HCT116 (cell line): Measurements from ENCODE around the gene FADD.

ENCODE experiments used
- ATF3 ChIP-seq: IDR thresholded peaks from 2 replicates; pipeline ENCODE4 v1.6.1; 2012
- CTCF ChIP-seq, 3 experiments: fragments of 200-600 bp in 1 of 3; sonication (generic) in 1 of 3; IDR thresholded peaks in 2 of 3; conservative IDR thresholded peaks in 1 of 3; 2 replicates each; pipeline ENCODE4 v1.5.1; 2012 to 2017; ENCODE audit warnings: low read depth in 2 of 3, low read length in 2 of 3, antibody characterized with exemption in 1 of 3, borderline replicate concordance in 1 of 3, control low read depth in 1 of 3, mild to moderate bottlenecking in 1 of 3, mixed read lengths in 1 of 3, mixed run types in 1 of 3, moderate library complexity in 1 of 3; ENCODE audit not compliant: insufficient read depth in 1 of 3
- EZH2 ChIP-seq: fragments of 200-600 bp; sonication (generic); IDR thresholded peaks from 2 replicates; pipeline ENCODE4 v1.6.1; 2017; ENCODE audit warnings: antibody characterized with exemption, mixed run types
- FOSL1 ChIP-seq: IDR thresholded peaks from 2 replicates; pipeline ENCODE4 v1.6.1; 2012; ENCODE audit warnings: low read depth
- JUND ChIP-seq: IDR thresholded peaks from 2 replicates; pipeline ENCODE4 v1.6.1; 2012
- POLR2A ChIP-seq: IDR thresholded peaks from 2 replicates; pipeline ENCODE4 v1.7.0; 2011; ENCODE audit warnings: borderline replicate concordance; ENCODE audit not compliant: insufficient read depth, insufficient read length; ENCODE audit errors: extremely low read depth
- POLR2AphosphoS5 ChIP-seq: IDR thresholded peaks from 2 replicates; pipeline ENCODE4 v1.6.1; 2011; ENCODE audit warnings: mild to moderate bottlenecking, low read depth, low read length, moderate library complexity
- RAD21 ChIP-seq: IDR thresholded peaks from 2 replicates; pipeline ENCODE4 v1.6.1; 2012; ENCODE audit warnings: low read depth, mild to moderate bottlenecking
- SP1 ChIP-seq: IDR thresholded peaks from 2 replicates; pipeline ENCODE4 v1.6.1; 2012; ENCODE audit warnings: low read depth
- YY1 ChIP-seq: IDR thresholded peaks from 2 replicates; pipeline ENCODE4 v1.6.1; 2011; ENCODE audit warnings: low read length, low read depth, moderate library complexity, mild to moderate bottlenecking; ENCODE audit not compliant: insufficient replicate concordance; ENCODE audit errors: extremely low read depth
- ZNF274 ChIP-seq: fragments of 200-500 bp; sonication (Bioruptor generic); IDR thresholded peaks from 2 replicates; pipeline ENCODE4 v1.6.1; 2014; ENCODE audit warnings: mild to moderate bottlenecking, low read depth, low read length, inconsistent platforms
- TF ChIP-seq, protein P1 (sequence below): IDR thresholded peaks from 2 replicates; pipeline ENCODE4 v1.6.1; 2012
- TF ChIP-seq, protein P2 (sequence below): IDR thresholded peaks from 2 replicates; pipeline ENCODE4 v1.6.1; 2011; ENCODE audit warnings: mild to moderate bottlenecking, low read length, moderate library complexity; ENCODE audit not compliant: insufficient replicate concordance; ENCODE audit errors: extremely low read depth

DNA sequence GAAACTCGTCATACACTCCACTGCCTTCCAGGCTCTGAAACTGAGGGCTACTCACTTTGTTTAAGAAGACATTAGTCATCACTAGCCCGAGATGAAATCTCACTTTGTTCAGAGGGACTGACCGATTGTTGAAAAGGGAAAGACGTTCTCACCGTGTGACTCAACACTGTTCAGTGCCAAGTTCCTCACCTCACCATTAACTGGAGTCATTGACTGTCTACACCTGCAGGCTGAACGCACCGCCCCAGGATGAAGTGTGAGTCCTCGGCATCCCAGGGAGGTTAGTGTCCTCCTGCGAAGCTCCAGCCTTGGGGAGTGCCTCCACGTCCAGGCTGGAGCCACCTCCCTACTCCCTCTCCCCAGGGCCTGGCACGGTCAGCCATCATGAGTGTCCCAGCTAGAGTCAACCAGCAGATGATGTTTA is 30.4 kb downstream of the FADD start:
- TF ChIP-seq, protein P1, sequence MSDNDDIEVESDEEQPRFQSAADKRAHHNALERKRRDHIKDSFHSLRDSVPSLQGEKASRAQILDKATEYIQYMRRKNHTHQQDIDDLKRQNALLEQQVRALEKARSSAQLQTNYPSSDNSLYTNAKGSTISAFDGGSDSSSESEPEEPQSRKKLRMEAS, result peak; percentile 95
- TF ChIP-seq CTCF (IDR thresholded peaks at IDR 0.05 in 2 of 3, conservative IDR thresholded peaks at IDR 0.05 in 1 of 3; ENCODE audit: borderline replicate concordance in 1 of 3, insufficient read depth in 1 of 3, low read depth in 2 of 3, low read length in 2 of 3), result no peak
- TF ChIP-seq JUND, result peak; percentile 99
- TF ChIP-seq ZNF274, result no peak
- TF ChIP-seq POLR2A, result no peak
- TF ChIP-seq SP1, result peak; percentile 95
- TF ChIP-seq RAD21, result peak; percentile 38; the same call in 1 of the 2 replicates
- no peak for TF ChIP-seq EZH2
- no peak; the same call in 1 of the 2 replicates for TF ChIP-seq ATF3
- TF ChIP-seq YY1, result peak; percentile 64
- peak; percentile 61 for TF ChIP-seq POLR2AphosphoS5
- peak; percentile 98 for TF ChIP-seq FOSL1
- TF ChIP-seq, protein P2, sequence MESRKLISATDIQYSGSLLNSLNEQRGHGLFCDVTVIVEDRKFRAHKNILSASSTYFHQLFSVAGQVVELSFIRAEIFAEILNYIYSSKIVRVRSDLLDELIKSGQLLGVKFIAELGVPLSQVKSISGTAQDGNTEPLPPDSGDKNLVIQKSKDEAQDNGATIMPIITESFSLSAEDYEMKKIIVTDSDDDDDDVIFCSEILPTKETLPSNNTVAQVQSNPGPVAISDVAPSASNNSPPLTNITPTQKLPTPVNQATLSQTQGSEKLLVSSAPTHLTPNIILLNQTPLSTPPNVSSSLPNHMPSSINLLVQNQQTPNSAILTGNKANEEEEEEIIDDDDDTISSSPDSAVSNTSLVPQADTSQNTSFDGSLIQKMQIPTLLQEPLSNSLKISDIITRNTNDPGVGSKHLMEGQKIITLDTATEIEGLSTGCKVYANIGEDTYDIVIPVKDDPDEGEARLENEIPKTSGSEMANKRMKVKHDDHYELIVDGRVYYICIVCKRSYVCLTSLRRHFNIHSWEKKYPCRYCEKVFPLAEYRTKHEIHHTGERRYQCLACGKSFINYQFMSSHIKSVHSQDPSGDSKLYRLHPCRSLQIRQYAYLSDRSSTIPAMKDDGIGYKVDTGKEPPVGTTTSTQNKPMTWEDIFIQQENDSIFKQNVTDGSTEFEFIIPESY, result peak; percentile 47
